Activated naive CD8-positive, alpha-beta T cell (primary cell): ENCODE results near the gene RANBP10.
"Not testable (repeated sequence)": the region's sequence is repeated elsewhere in the genome, so short reads cannot be mapped to it uniquely, and the experiment has no call there.

Source experiments
- H3K27ac Mint-ChIP-seq: one replicate; pipeline ENCODE4 v1.8.0; 2021; ENCODE audit warnings: mixed read lengths
- H3K27me3 Mint-ChIP-seq: one replicate; pipeline ENCODE4 v1.8.0; 2021; ENCODE audit warnings: mixed read lengths
- H3K36me3 Mint-ChIP-seq: one replicate; pipeline ENCODE4 v1.8.0; 2021; ENCODE audit warnings: mixed read lengths
- H3K4me1 Mint-ChIP-seq: one replicate; pipeline ENCODE4 v1.8.0; 2021; ENCODE audit warnings: low read depth, mixed read lengths
- H3K4me3 Mint-ChIP-seq: one replicate; pipeline ENCODE4 v1.8.0; 2021; ENCODE audit warnings: mild to moderate bottlenecking, mixed read lengths
- H3K9me3 Mint-ChIP-seq: one replicate; pipeline ENCODE4 v1.8.0; 2021; ENCODE audit warnings: low read depth, mixed read lengths

The RANBP10 gene

DNA sequence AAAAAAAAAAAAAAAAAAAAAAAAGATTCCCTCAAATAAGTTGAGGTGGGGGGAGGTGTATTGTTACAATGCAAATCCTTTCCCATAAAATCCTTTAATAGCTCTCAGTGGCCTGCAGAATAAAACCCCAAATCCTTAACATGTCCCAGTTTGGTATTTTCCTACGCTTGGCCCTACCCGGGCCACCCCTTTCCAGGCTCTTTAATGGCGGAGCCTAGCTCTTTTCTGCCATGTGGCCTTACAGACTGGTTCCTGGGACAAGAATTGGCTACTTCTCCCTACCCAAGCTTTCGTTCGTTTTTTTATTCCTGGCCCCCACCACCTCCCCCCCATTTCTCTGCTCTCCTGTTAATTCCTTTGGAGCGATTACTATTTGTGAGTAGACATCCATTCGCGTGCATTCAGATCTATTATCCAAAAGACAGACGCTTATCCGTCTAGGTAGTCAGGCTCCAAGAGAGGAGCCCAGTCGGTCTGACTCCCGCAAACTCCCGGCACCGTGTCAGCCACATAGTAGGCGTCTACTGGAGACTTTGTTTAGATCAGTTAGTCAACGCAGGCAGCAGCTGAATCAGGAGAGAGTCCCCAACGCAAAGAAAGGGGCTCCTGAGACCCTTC, 34.9 kb upstream of the RANBP10 start:
- no peaks in the 10 kb centered on the region for H3K27me3 Mint-ChIP-seq
- H3K36me3 Mint-ChIP-seq, result no peaks in the 10 kb centered on the region
- peak overlapping the region; percentile 93 for H3K4me3 Mint-ChIP-seq
- no peaks in the 10 kb centered on the region for H3K9me3 Mint-ChIP-seq
- peak overlapping the region; percentile 95 for H3K27ac Mint-ChIP-seq
- H3K4me1 Mint-ChIP-seq, result peaks cover 39% of the 10 kb centered on the region

DNA sequence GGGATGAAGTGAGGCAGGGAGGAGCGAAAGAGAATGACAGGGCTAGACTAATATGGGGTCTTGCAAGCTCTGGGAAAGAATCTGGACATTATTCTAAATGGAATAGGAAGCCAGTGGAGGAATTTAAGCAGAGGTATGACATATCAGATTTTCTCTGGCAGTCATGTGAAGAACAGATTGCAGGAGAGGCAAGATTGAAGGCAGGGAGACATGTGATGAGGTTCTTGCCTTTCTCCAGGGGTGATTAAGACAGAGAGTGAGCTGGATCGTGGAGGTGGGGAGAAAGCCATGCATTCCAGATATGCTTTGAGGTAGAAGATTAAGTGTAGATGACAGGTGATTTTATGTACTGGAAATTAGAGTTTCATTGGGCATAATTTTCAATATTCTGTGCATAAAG, 31.5 kb upstream of the RANBP10 start:
- no peak overlapping the region for H3K4me3 Mint-ChIP-seq
- no peaks in the 10 kb centered on the region for H3K36me3 Mint-ChIP-seq
- H3K4me1 Mint-ChIP-seq, result peaks cover 16% of the 10 kb centered on the region
- H3K9me3 Mint-ChIP-seq, result no peaks in the 10 kb centered on the region
- H3K27ac Mint-ChIP-seq, result no peak overlapping the region
- H3K27me3 Mint-ChIP-seq, result no peaks in the 10 kb centered on the region

DNA sequence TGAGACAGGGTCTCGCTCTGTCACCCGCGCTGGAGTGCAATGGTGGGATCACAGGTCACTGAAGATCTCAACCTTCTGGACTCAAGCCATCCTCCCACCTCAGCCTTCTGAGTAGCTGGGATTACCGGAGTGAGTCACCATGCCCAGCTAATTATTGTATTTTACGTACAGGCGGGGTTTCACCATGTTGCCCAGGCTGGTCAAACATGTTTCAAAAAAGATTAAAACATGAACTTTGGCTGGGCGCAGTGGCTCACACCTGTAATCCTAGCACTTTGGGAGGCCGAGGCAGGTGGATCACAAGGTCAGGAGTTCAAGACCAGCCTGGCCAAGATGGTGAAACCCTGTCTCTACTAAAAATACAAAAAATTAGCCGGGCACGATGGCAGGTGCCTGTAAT, 30.8 kb upstream of the RANBP10 start:
- H3K9me3 Mint-ChIP-seq, H3K4me3 Mint-ChIP-seq, H3K27me3 Mint-ChIP-seq, H3K27ac Mint-ChIP-seq, H3K36me3 Mint-ChIP-seq: not testable (repeated sequence)
- peaks cover 21% of the 10 kb centered on the region for H3K4me1 Mint-ChIP-seq

DNA sequence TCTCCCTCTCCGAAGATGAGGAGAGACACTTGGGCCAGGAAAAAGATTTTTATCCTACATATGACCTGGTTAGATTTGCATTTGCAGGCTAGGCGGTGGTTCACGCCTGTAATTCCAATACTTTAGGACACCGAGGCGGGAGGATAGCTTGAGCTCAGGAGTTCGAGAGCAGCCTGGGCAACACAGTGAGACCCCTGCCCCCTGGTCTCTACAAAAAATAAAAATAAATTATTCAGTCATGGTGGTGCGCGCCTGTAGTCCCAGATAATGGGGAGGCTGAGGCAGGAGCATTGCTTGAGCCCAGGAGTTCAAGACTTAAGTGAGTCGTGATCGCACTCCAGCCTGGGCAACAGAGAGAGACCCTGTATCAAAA, 27.9 kb upstream of the RANBP10 start:
- Mint-ChIP-seq H3K4me1 (peaks cover 15% of the 10 kb centered on the region), H3K27ac (peak overlapping the region; percentile 81), H3K36me3 (peaks cover 3% of the 10 kb centered on the region)

DNA sequence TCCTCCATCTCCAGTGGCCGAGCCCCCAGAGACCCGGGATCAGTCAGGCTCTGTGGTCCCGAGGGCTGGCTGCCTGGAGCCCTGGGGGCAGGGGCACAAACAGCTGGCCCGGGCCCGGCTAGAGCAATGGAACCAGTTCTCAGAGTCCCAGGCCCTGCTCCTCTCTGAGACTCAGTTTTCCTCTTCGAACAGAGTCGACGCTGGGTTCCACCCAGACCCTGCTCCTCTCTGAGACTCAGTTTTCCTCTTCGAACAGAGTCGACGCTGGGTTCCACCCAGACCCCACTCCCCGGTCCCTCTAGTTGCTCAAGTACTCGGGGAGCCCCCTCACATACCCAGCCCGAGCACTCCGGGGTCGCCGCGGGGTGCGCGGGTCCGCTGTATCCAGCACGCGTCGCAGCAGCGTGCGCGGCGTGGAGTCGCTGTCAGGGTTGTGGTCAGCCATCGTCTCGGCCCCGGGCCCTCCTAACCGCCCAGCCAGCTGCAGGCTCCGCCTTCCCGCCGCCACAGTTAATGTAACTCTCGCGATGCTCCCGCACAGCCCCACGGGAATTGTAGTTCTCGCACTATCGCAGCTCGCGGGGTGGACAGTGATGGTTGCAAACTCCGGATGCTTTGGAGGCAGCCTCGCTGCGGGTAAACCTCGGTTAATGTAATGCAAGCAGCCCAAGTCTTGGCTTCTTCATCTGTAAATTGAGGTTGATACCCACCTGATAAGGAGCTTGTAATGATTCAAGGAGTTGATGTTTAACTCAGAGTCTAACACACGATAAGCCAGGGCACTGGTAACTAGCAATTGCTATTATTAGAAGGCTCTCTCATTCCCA, 27.3 kb upstream of the RANBP10 start:
- peak overlapping the region; percentile 81 for H3K27ac Mint-ChIP-seq
- peak overlapping the region; percentile 88 for H3K4me3 Mint-ChIP-seq
- peaks cover 3% of the 10 kb centered on the region for H3K36me3 Mint-ChIP-seq
- H3K27me3 Mint-ChIP-seq, result no peaks in the 10 kb centered on the region
- H3K4me1 Mint-ChIP-seq, result peaks cover 15% of the 10 kb centered on the region
- H3K9me3 Mint-ChIP-seq, result no peaks in the 10 kb centered on the region

More for the DNA sequence above, 27.9 kb upstream of the RANBP10 start:
- Mint-ChIP-seq H3K4me3 (peak overlapping the region; percentile 88), H3K27me3 (no peaks in the 10 kb centered on the region), H3K9me3 (no peaks in the 10 kb centered on the region)

DNA sequence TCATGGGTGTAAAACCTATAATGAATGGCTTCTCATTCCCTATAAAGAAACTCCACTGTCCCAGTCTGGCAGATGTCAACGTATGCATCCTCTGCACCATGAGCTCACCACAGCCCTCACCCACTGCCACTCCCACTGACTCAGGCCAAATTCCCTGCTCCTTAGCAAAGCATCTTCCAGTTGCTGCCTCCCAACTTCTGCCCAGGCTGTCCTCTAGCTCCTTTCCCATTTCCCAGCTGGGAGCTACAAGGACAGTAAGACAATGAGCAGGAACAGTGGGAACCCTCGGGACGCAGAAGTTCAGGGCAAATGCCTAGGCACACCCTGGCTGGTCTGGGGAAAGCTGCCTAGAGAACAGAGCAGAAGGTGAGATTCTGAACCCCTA, 26.7 kb upstream of the RANBP10 start:
- Mint-ChIP-seq H3K4me3 (peak overlapping the region; percentile 88), H3K4me1 (peaks cover 15% of the 10 kb centered on the region), H3K27ac (no peak overlapping the region), H3K27me3 (no peaks in the 10 kb centered on the region), H3K36me3 (peaks cover 3% of the 10 kb centered on the region), H3K9me3 (no peaks in the 10 kb centered on the region)

DNA sequence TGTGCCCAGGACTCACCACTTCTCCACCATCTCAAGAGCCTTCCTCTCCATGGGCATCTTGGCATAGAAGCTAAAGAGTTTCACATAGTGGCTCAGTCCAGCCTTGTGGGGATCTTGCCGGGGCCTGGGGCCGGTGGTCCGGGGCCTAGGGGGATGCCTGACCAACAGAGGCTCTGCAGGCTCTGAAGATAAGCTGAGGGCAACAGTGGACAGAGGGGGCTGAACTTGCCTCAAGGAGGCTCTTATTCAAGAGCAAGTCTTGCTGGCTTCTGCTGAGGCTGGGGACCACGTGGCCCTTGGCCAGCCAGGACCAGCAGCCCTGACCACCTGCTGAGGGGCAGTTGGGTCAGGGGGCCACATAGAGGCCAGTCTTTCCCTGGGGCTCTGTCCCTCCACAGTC, 22.3 kb upstream of the RANBP10 start:
- no peaks in the 10 kb centered on the region for H3K9me3 Mint-ChIP-seq
- peaks cover 3% of the 10 kb centered on the region for H3K36me3 Mint-ChIP-seq
- H3K4me3 Mint-ChIP-seq, result no peak overlapping the region
- H3K4me1 Mint-ChIP-seq, result peaks cover 9% of the 10 kb centered on the region
- no peaks in the 10 kb centered on the region for H3K27me3 Mint-ChIP-seq
- no peak overlapping the region for H3K27ac Mint-ChIP-seq

DNA sequence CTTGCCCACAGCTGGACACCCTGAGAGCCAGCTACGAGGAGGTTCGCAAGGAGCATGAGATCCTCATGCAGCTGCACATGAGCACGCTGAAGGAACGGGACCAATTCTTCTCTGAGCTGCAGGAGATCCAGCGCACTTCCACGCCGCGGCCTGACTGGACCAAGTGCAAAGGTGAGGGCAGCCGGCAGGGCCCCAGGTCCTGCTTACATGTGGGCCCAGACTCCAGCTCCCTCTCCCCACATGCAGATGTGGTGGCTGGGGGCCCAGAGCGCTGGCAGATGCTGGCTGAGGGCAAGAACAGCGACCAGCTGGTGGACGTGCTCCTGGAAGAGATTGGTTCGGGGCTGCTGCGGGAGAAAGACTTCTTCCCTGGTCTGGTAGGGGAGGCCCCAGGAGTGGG, 19.5 kb upstream of the RANBP10 start:
- no peaks in the 10 kb centered on the region for H3K4me1 Mint-ChIP-seq
- H3K9me3 Mint-ChIP-seq, result no peaks in the 10 kb centered on the region
- peaks cover 3% of the 10 kb centered on the region for H3K36me3 Mint-ChIP-seq
- H3K27ac Mint-ChIP-seq, result no peak overlapping the region
- no peak overlapping the region for H3K4me3 Mint-ChIP-seq
- no peaks in the 10 kb centered on the region for H3K27me3 Mint-ChIP-seq

DNA sequence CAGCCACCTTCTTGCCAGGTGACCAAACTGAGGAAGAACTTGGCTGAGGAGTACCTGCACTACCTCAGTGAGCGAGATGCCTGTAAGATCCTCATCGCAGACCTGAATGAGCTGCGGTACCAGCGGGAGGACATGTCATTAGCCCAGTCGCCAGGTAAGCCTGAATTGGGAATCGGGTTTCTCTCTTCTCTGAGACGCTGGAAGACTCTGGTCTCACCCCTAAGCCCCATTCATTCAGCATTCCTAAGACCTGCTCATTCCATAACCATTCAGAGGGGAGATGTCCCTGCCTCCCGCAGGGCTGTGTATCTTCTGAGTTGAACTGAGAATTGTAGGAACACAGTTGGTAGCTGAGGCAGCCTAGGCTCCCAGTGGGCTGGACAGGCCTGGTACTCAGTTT, 18.8 kb upstream of the RANBP10 start:
- no peak overlapping the region for H3K4me3 Mint-ChIP-seq
- no peaks in the 10 kb centered on the region for H3K9me3 Mint-ChIP-seq
- no peaks in the 10 kb centered on the region for H3K4me1 Mint-ChIP-seq
- H3K27me3 Mint-ChIP-seq, result no peaks in the 10 kb centered on the region
- H3K36me3 Mint-ChIP-seq, result peaks cover 3% of the 10 kb centered on the region
- no peak overlapping the region for H3K27ac Mint-ChIP-seq

DNA sequence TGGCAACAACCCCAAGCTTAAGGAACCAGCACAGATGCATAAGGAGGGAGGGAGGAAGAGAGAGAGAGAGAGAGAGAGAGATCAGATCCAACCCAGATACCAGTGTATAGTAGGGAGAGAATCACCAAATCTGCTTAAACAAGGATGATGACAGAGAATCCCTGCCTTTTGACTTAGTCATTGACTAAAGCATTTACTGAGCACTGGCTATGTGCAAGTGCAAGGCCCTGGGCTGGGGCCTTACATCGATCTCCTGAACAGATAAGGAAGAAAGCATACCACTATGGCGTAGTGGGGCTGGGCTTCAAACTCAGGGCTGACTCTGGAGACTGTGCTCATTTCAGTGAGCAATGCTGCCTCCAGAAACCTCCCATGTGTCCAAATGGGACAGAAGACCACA, 16.2 kb upstream of the RANBP10 start:
- Mint-ChIP-seq H3K4me1 (no peaks in the 10 kb centered on the region), H3K4me3 (no peak overlapping the region), H3K36me3 (no peaks in the 10 kb centered on the region), H3K9me3 (no peaks in the 10 kb centered on the region), H3K27ac (no peak overlapping the region), H3K27me3 (no peaks in the 10 kb centered on the region)

DNA sequence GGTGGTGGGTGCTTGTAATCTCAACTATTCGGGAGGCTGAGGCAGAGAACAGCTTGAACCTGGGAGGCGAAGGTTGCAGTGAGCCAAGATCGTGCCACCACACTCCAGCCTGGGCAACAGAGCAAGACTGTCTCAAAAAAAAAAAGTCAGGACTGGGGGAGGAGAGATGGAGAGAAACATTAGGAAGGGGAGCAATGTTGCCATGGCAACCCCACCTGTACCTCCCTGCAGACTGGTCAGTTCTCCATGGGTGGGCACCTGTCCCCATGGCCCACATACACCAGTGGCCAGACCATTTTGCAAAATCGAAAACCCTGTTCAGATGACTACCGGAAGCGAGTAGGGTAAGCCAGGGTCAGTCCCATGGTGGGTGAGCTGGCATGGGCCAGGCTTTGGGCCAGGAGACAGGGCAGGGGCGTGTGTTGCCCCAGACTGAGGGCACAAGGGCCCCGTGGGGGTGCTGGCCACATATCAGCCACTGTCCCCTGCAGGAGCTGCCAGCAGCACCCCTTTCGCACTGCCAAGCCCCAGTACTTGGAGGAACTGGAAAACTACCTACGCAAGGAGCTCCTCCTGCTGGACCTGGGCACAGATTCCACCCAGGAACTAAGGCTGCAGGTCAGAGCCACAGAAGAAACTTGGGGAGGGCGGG, 14.4 kb upstream of the RANBP10 start:
- Mint-ChIP-seq H3K36me3 (no peaks in the 10 kb centered on the region), H3K27me3 (no peaks in the 10 kb centered on the region), H3K4me3 (no peak overlapping the region), H3K27ac (no peak overlapping the region), H3K4me1 (peaks cover 5% of the 10 kb centered on the region), H3K9me3 (no peaks in the 10 kb centered on the region)

DNA sequence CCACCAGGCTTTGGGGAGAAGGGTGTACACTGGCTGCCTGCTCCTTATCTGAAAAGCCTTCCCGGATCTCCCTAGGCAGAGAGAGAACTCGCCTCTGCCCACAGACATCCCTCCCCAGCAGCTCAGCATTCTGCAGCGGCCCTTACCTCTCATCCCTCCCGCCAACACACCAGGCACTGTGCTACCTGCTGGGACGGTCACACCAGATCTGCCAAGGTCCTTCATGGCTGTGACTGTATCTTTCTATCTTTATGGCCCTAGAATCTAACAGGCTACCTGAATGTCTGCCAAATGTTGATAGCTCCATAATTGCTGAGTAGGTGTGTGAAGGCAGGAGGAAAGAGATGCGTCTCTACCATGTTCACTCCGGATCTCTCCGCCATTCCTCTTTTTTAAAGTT, 8.2 kb upstream of the RANBP10 start:
- no peak overlapping the region for H3K4me3 Mint-ChIP-seq
- H3K27ac Mint-ChIP-seq, result no peak overlapping the region
- no peaks in the 10 kb centered on the region for H3K9me3 Mint-ChIP-seq
- no peaks in the 10 kb centered on the region for H3K27me3 Mint-ChIP-seq
- peaks cover 5% of the 10 kb centered on the region for H3K4me1 Mint-ChIP-seq
- H3K36me3 Mint-ChIP-seq, result no peaks in the 10 kb centered on the region

DNA sequence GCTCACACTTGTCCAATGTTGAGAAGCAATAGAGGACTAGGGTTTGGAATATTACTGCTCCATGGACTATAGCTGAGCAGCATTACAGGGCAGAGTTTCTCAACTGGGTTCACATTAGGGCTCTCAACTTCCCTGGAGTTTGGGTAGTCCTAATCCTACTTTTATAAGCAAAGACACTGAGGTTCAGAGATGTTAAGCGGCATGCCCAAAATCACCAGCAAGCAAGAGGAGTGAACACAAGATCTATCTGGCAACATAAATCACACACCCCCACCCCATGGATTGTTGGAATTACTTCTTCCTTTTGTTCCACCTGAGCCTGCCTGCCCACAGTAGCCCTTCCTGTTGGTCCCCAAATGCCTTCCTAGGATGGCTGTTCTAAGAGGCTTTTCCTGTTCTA, 5.5 kb upstream of the RANBP10 start:
- no peak overlapping the region for H3K4me3 Mint-ChIP-seq
- peaks cover 5% of the 10 kb centered on the region for H3K4me1 Mint-ChIP-seq
- no peaks in the 10 kb centered on the region for H3K9me3 Mint-ChIP-seq
- no peak overlapping the region for H3K27ac Mint-ChIP-seq
- no peaks in the 10 kb centered on the region for H3K27me3 Mint-ChIP-seq
- H3K36me3 Mint-ChIP-seq, result no peaks in the 10 kb centered on the region

DNA sequence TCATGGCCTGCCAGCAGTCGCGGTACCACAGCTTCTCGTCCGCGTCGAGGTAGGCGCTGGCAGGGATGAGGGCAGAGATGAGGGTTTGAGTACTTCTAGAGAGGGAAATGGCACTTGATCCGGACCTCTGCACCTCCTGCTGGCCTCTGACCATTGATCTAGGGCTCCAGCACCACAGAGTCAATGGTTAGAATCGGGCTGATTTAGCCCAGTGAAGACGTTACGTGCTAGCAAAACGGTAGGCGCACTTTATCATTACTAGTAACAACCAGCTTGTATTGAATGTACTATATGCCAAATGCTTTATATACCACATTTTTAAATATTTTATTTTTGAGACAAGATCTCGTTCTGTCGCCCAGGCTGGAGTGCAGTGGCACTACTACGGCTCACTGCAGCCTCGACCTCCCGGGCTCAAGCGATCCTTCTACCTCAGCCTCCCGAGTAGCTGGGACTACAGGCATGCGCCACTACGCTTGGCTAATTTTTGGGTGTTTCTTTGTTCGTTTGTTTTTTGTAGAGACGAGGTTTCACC, 855 bp upstream of the RANBP10 start:
- H3K27me3 Mint-ChIP-seq, result no peaks in the 10 kb centered on the region
- H3K9me3 Mint-ChIP-seq, result no peaks in the 10 kb centered on the region
- peaks cover 27% of the 10 kb centered on the region for H3K4me1 Mint-ChIP-seq
- peak overlapping the region; percentile 93 for H3K27ac Mint-ChIP-seq
- peaks cover 9% of the 10 kb centered on the region for H3K36me3 Mint-ChIP-seq
- H3K4me3 Mint-ChIP-seq, result peak overlapping the region; percentile 91

DNA sequence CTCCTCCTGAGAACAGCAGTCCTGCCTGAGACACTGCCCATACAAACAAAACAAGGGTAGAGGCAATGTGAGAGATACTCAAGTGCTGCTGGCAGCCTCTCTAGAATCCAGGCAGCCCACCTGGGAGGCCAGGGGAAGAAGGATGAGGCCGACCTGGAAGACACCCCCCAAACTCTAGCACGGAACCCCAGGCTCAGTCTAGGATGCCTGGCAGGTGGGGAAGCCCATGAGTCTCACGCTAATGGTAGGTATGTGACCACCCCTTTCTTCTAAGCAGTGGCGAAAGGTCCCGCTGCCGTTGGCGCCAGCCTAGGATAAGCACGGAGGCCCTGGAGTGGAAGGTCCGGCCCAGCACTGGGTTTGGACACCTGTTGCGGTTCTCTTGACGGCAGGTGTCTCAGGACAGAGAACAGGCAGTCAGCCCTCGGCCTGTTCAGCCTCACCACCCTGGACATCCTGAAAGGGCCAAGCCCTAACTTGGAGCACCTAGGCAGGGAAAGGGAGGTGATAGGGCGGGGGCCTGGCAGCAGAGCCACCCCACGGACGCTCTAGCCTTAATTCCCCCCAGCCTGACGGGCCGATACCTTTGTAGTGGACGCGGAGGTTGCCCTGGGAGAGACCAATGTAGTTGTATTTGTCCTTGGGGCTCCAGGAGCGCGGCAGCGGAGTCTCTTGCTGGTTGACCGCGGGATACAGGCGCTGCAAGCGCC, 487 bp downstream of the RANBP10 start:
- H3K9me3 Mint-ChIP-seq, result no peaks in the 10 kb centered on the region
- no peaks in the 10 kb centered on the region for H3K27me3 Mint-ChIP-seq
- H3K36me3 Mint-ChIP-seq, result peaks cover 9% of the 10 kb centered on the region
- peaks cover 40% of the 10 kb centered on the region for H3K4me1 Mint-ChIP-seq
- H3K4me3 Mint-ChIP-seq, result peak overlapping the region; percentile 91
- H3K27ac Mint-ChIP-seq, result peak overlapping the region; percentile 93
